Gastroesophageal sphincter (tissue), 4 donors: ENCODE data around the gene OAS3. TPM values are rescaled to one million over a fixed set of nuclear protein-coding genes. Genes with fewer than 3 reads are reported as not detected.
"Not testable (repeated sequence)": the region's sequence is repeated elsewhere in the genome, so short reads cannot be mapped to it uniquely, and the experiment has no call there.

ENCODE experiments used
- ATAC-seq: fragments of 150-250 bp; one replicate; pipeline ENCODE4 v1.9.1; 2016; ENCODE audit warnings: mild to moderate bottlenecking, moderate library complexity
- H3K27ac ChIP-seq, 4 donors: fragments of 200-600 bp; sonication (generic) in 3 of 4; 1 replicate in 3 of 4; 2 replicates in 1 of 4; pipeline ENCODE4 v1.5.1; 2016 to 2019
- H3K27me3 ChIP-seq: fragments of 200-600 bp; sonication (generic); one replicate; pipeline ENCODE4 v1.5.1; 2019
- H3K36me3 ChIP-seq, 2 donors: fragments of 200-600 bp; sonication (generic); one replicate each; pipeline ENCODE4 v1.5.1; 2019; ENCODE audit warnings: control low read depth in 1 of 2
- H3K4me1 ChIP-seq, 3 donors: fragments of 200-600 bp; sonication (generic); 1 replicate in 2 of 3; 2 replicates in 1 of 3; pipeline ENCODE4 v1.5.1; 2016 to 2019; ENCODE audit warnings: control low read depth in 2 of 3
- H3K4me3 ChIP-seq, 2 donors: fragments of 200-600 bp; sonication (generic); one replicate each; pipeline ENCODE4 v1.5.1; 2019; ENCODE audit warnings: mild to moderate bottlenecking in 1 of 2, moderate library complexity in 1 of 2
- H3K9me3 ChIP-seq, 3 donors: fragments of 200-600 bp; sonication (generic); one replicate each; pipeline ENCODE4 v1.5.1; 2017 to 2019; ENCODE audit warnings: control low read depth in 2 of 3
- EP300 ChIP-seq: sonication (generic); formaldehyde crosslinking; IDR thresholded peaks from one replicate; pipeline ENCODE4 v1.6.1; 2017; ENCODE audit warnings: antibody characterized with exemption, mild to moderate bottlenecking
- POLR2A ChIP-seq, 2 donors: fragments of 450-650 bp; IDR thresholded peaks; one replicate each; pipeline ENCODE4 v1.6.1; 2017; ENCODE audit warnings: antibody characterized with exemption in 2 of 2, mild to moderate bottlenecking in 2 of 2, moderate library complexity in 1 of 2
- POLR2AphosphoS5 ChIP-seq: sonication (generic); formaldehyde crosslinking; IDR thresholded peaks from one replicate; pipeline ENCODE4 v1.6.1; 2017; ENCODE audit warnings: antibody characterized with exemption
- WGBS, 2 donors: methylation state at CpG; one replicate each; pipeline ENCODE4 v1.1.5; 2018; ENCODE audit warnings: low coverage in 1 of 2; 5-methylcytosine and 5-hydroxymethylcytosine counted together
- total RNA-seq, 4 donors: library from RNA; depleted of rRNA; stranded (reverse); fragments of >200 nt; gene quantifications; one replicate each; pipeline ENCODE4 v1.1.0, GENCODE V29; 2016
- TF ChIP-seq, protein P1 (sequence below), 4 experiments: fragments of 200-600 bp in 2 of 4; fragments of 450-650 bp in 2 of 4; sonication (generic) in 1 of 4; IDR thresholded peaks; one replicate each; pipeline ENCODE4 v1.5.1; 2017 to 2019; ENCODE audit warnings: antibody characterized with exemption in 4 of 4, mild to moderate bottlenecking in 2 of 4, moderate library complexity in 2 of 4

OAS3 gene
- total RNA-seq, 4 donors from 2014 or later: 3.5 to 10.2 (median 7.2) TPM

DNA sequence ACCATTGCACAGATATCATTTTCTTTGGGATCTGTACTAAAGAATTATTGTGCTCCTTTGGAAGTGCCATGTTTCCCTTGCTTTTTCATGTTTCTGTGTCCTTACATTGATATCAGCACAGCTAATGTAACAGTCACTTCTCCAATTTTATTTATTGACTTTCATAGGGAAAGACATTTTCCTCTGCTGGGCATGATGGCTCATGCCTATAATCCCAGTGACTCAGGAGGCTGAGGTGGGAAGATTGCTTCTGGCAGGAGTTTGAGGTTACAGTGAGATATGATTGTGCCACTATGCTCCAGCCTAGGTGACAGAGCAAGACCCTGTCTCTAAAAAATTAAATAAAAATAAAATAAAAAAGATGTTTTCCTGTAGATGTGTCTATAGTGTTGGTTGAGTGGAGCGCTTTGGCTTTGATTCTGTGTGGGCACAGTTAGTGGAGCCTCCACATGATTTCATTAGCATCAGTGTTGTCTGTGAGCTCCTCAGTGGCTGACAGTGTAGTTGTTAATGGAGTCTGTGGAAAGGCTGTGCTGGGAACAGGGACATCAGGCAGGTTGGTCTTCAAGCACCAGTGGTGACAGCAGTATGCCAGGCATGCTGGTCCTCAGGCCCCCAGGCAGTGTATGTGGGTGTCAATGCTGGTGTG is 47.5 kb downstream of the OAS3 start:
- Histone ChIP-seq H3K27me3 (no peaks in the 10 kb centered on the region), H3K4me1 (no peaks in the 10 kb centered on the region), H3K36me3 (peaks cover 0 to 11% of the 10 kb centered on the region in 2 donors), H3K27ac (no peak overlapping the region), H3K9me3 (peaks cover 0 to 19% (median 0%) of the 10 kb centered on the region in 3 donors), H3K4me3 (no peak overlapping the region)
- 91 to 100% methylated on average over 1 of the region's 1 CpG for WGBS, 2 donors
- no peak for ATAC-seq
- TF ChIP-seq, protein P1, sequence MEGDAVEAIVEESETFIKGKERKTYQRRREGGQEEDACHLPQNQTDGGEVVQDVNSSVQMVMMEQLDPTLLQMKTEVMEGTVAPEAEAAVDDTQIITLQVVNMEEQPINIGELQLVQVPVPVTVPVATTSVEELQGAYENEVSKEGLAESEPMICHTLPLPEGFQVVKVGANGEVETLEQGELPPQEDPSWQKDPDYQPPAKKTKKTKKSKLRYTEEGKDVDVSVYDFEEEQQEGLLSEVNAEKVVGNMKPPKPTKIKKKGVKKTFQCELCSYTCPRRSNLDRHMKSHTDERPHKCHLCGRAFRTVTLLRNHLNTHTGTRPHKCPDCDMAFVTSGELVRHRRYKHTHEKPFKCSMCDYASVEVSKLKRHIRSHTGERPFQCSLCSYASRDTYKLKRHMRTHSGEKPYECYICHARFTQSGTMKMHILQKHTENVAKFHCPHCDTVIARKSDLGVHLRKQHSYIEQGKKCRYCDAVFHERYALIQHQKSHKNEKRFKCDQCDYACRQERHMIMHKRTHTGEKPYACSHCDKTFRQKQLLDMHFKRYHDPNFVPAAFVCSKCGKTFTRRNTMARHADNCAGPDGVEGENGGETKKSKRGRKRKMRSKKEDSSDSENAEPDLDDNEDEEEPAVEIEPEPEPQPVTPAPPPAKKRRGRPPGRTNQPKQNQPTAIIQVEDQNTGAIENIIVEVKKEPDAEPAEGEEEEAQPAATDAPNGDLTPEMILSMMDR (IDR thresholded peaks at IDR 0.05): no peak
- TF ChIP-seq POLR2AphosphoS5 (no peak), POLR2A (IDR thresholded peaks at IDR 0.05) (no peak), EP300 (no peak)

DNA sequence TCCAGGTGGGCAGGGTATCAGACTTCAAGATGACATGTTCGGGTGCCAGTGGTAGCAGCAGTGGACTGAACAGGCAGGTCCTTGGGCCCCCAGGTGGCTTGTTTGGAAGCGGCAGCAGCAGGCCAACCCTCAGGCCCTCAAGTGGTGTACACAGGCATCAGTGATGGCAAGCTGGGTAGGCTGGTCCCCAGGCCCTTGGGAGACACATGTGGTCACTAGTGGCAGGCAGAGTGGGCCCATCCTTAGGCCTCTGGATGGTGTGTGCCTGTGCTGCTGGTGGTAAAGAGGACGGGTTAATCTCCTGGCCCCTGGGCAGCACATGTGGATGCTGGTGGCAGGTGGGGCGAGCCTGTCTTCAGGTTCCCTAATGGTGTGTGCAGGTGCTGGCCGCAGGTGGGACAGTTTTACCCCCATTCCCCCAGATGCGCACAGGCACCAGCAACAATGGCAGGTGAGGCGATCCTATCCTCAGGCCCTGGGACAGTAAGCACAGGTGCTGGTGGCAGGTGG is 48.1 kb downstream of the OAS3 start:
- Histone ChIP-seq H3K36me3 (peaks cover 0 to 11% of the 10 kb centered on the region in 2 donors), H3K4me3 (no peak overlapping the region), H3K4me1 (no peaks in the 10 kb centered on the region), H3K27ac (no peak overlapping the region), H3K9me3 (peaks cover 0 to 19% (median 0%) of the 10 kb centered on the region in 3 donors), H3K27me3 (no peaks in the 10 kb centered on the region)
- no CpG with 5 or more reads among the region's 7 CpGs for WGBS, 2 donors
- no peak for ATAC-seq
- TF ChIP-seq, protein P1 (IDR thresholded peaks at IDR 0.05): no peak
- no peak for TF ChIP-seq POLR2AphosphoS5
- TF ChIP-seq POLR2A (IDR thresholded peaks at IDR 0.05): no peak
- no peak for TF ChIP-seq EP300

DNA sequence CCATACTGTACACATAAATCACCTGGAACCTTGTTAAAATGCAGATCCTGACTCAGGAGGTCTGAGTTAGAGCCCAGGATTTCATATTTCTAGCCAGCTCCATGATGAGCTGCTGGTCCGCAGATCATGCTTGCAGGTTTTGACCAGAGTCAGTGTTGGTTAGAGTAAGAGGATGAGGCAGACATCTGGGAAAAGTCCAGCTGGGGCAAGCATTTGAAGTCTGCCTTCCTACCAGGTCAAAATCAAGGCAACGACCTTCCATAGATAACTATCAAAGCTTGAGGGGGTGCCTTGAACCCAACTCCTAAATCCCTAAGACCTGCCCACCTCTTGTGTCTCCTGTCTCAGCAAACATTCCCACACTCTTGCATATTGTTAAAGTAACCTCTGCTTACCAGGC is 49.3 kb downstream of the OAS3 start:
- ATAC-seq: no peak
- Histone ChIP-seq H3K9me3 (peaks cover 0 to 9% (median 0%) of the 10 kb centered on the region in 3 donors), H3K27me3 (no peaks in the 10 kb centered on the region), H3K4me3 (no peak overlapping the region), H3K4me1 (no peaks in the 10 kb centered on the region), H3K27ac (no peak overlapping the region), H3K36me3 (peaks cover 0 to 11% of the 10 kb centered on the region in 2 donors)
- WGBS, 2 donors: 40 to 67% methylated on average over 1 of the region's 2 CpGs
- TF ChIP-seq, protein P1 (IDR thresholded peaks at IDR 0.05): no peak
- TF ChIP-seq EP300 (no peak), POLR2A (IDR thresholded peaks at IDR 0.05) (no peak), POLR2AphosphoS5 (no peak)

DNA sequence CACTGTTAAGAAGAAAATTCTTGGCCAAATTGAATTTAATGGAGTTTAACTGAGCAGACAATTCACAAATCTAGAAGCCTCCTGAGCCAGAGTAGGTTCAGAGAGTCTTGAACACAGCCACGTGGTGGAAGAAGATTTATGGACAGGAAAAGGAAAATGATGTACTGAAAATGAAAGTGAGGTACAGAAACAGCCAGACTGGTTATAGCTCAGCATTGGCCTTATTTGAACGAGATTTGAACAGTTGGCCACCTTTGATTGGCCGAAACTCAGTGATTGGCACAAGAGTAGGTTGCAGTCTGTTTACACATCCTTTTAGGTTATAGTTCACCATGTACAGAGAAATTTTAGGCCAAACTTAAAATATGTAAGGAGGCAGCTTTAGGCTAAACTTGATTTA is 50.0 kb downstream of the OAS3 start:
- peaks cover 0 to 8% (median 0%) of the 10 kb centered on the region in 3 donors for H3K9me3 ChIP-seq
- H3K4me3 ChIP-seq: no peak overlapping the region
- 55 to 61% methylated on average over 3 of the region's 3 CpGs for WGBS, 2 donors
- TF ChIP-seq, protein P1 (IDR thresholded peaks at IDR 0.05): no peak
- TF ChIP-seq POLR2A (IDR thresholded peaks at IDR 0.05): no peak
- TF ChIP-seq EP300: no peak
- no peak for TF ChIP-seq POLR2AphosphoS5
- ATAC-seq: no peak
- H3K36me3 ChIP-seq: peaks cover 0 to 11% of the 10 kb centered on the region in 2 donors
- H3K27ac ChIP-seq: no peak overlapping the region
- H3K4me1 ChIP-seq: no peaks in the 10 kb centered on the region
- H3K27me3 ChIP-seq: no peaks in the 10 kb centered on the region

DNA sequence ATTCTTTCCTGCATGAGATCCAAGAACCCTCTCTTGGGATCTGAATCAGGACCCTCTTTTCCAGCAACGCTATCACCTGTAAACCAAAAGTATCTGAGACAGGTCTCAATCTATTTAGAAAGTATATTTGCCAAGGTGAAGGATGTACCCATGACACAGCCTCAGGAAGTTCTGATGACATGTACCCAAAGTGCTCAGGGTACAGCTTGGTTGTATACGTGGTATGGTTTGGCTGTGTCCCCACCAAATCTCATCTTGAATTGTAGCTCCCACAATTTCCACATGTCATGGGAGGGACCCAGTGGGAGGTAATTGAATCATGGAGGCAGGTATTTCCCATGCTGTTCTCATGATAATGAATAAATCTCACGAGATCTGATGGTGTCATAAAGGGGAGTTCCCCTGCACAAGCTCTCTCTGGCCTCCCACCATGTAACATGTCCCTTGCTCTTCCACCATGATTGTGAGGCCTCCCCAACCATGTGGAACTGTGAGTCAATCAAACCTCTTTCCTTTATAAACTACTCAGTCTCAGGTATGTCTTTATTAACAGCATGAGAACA is 50.6 kb downstream of the OAS3 start:
- not testable (repeated sequence) for H3K4me1 ChIP-seq, H3K9me3 ChIP-seq, H3K27me3 ChIP-seq, H3K4me3 ChIP-seq, H3K27ac ChIP-seq, ATAC-seq
- WGBS, 2 donors: 79 to 100% methylated on average over 3 of the region's 3 CpGs
- peaks cover 0 to 11% of the 10 kb centered on the region in 2 donors for H3K36me3 ChIP-seq
